Mesothelial cell of epicardium (in vitro differentiated cells): ENCODE measurements around the gene AGO3. TPM values are rescaled to one million over a fixed set of nuclear protein-coding genes. Genes with fewer than 3 reads are reported as not detected.

ENCODE experiments used
- DNase-seq, 2 experiments: peaks; one replicate each; pipeline ENCODE4 v3.0.0; 2021; ENCODE audit warnings: low spot score in 2 of 2; ENCODE audit not compliant: unreplicated experiment in 2 of 2
- H3K27ac Mint-ChIP-seq: 2 replicates; pipeline ENCODE4 v1.8.0; 2021; ENCODE audit warnings: mixed read lengths
- H3K27me3 Mint-ChIP-seq: 2 replicates; pipeline ENCODE4 v1.8.0; 2021; ENCODE audit warnings: low read depth, mixed read lengths
- H3K36me3 Mint-ChIP-seq: 2 replicates; pipeline ENCODE4 v1.8.0; 2021; ENCODE audit warnings: mixed read lengths
- H3K4me1 Mint-ChIP-seq: 2 replicates; pipeline ENCODE4 v1.8.0; 2021; ENCODE audit warnings: mixed read lengths
- H3K4me3 Mint-ChIP-seq: 2 replicates; pipeline ENCODE4 v1.8.0; 2021; ENCODE audit warnings: mild to moderate bottlenecking, moderate library complexity, mixed read lengths
- H3K9me3 Mint-ChIP-seq: 2 replicates; pipeline ENCODE4 v1.8.0; 2021; ENCODE audit warnings: mixed read lengths
- CTCF ChIP-seq: fragments of 200-600 bp; sonication (generic); IDR thresholded peaks from one replicate; pipeline ENCODE4 v1.5.0; 2021; ENCODE audit warnings: antibody characterized with exemption; ENCODE audit not compliant: unreplicated experiment
- total RNA-seq: library from RNA; stranded (reverse); gene quantifications from 3 replicates; pipeline ENCODE4 v1.2.1, GENCODE V29; 2021

Gene AGO3
- total RNA-seq, 1 donor from 2014 or later = 52.2 TPM

- Mint-ChIP-seq H3K27me3 (no peaks in the 10 kb centered on the region), H3K36me3 (peaks cover 5% of the 10 kb centered on the region), H3K4me1 (peaks cover 8% of the 10 kb centered on the region), H3K4me3 (no peak overlapping the region), H3K9me3 (no peaks in the 10 kb centered on the region), H3K27ac (no peak overlapping the region)
- no peak for TF ChIP-seq CTCF
- no peak for DNase-seq
Observed at GRCh38 chr1:36095760-36096405, 165.0 kb downstream of the AGO3 start.

GRCh38 chr1:36096500-36097432 is 165.9 kb downstream of the AGO3 start:
- peaks cover 4% of the 10 kb centered on the region for H3K36me3 Mint-ChIP-seq
- H3K4me3 Mint-ChIP-seq = no peak overlapping the region
- H3K9me3 Mint-ChIP-seq = no peaks in the 10 kb centered on the region
- H3K27me3 Mint-ChIP-seq = no peaks in the 10 kb centered on the region
- H3K27ac Mint-ChIP-seq = peak overlapping the region; percentile 78
- no peak for DNase-seq
- peaks cover 6% of the 10 kb centered on the region for H3K4me1 Mint-ChIP-seq
- no peak for TF ChIP-seq CTCF

- H3K36me3 Mint-ChIP-seq = peaks cover 4% of the 10 kb centered on the region
- no peak for DNase-seq
- H3K27me3 Mint-ChIP-seq = no peaks in the 10 kb centered on the region
- H3K4me3 Mint-ChIP-seq = no peak overlapping the region
- H3K9me3 Mint-ChIP-seq = no peaks in the 10 kb centered on the region
- H3K27ac Mint-ChIP-seq = no peak overlapping the region
- peaks cover 6% of the 10 kb centered on the region for H3K4me1 Mint-ChIP-seq
- TF ChIP-seq CTCF = no peak
Observed at GRCh38 chr1:36097693-36098585, 167.0 kb downstream of the AGO3 start.

- no peak for DNase-seq
- no peak overlapping the region for H3K4me3 Mint-ChIP-seq
- H3K36me3 Mint-ChIP-seq = peaks cover 1% of the 10 kb centered on the region
- no peaks in the 10 kb centered on the region for H3K27me3 Mint-ChIP-seq
- no peaks in the 10 kb centered on the region for H3K9me3 Mint-ChIP-seq
- no peak for TF ChIP-seq CTCF
- H3K4me1 Mint-ChIP-seq = peaks cover 6% of the 10 kb centered on the region
- H3K27ac Mint-ChIP-seq = no peak overlapping the region
Observed at GRCh38 chr1:36098650-36099365, 167.9 kb downstream of the AGO3 start.
